Left ventricle myocardium inferior (tissue), 1 donor: ENCODE data around the gene DNAAF9. TPM values are rescaled to one million over a fixed set of nuclear protein-coding genes. Genes with fewer than 3 reads are reported as not detected.

Experiments used
- DNase-seq: peaks from one replicate; pipeline ENCODE4 v3.0.0-alpha.2; 2020
- H3K27ac ChIP-seq: fragments of 200-600 bp; replicated peaks from 2 replicates; pipeline ENCODE4 v1.8.0; 2021
- H3K27me3 ChIP-seq: fragments of 200-600 bp; 2 replicates; pipeline ENCODE4 v1.8.0; 2021; ENCODE audit warnings: low read depth
- H3K36me3 ChIP-seq: fragments of 200-600 bp; 2 replicates; pipeline ENCODE4 v1.8.0; 2021
- H3K4me1 ChIP-seq: fragments of 200-600 bp; 2 replicates; pipeline ENCODE4 v1.8.0; 2021
- H3K4me3 ChIP-seq: fragments of 200-600 bp; 2 replicates; pipeline ENCODE4 v1.8.0; 2021; ENCODE audit warnings: mild to moderate bottlenecking, moderate library complexity
- H3K9me3 ChIP-seq: fragments of 200-600 bp; replicated peaks from 2 replicates; pipeline ENCODE4 v1.8.0; 2021
- CTCF ChIP-seq: fragments of 200-600 bp; IDR thresholded peaks from 2 replicates; pipeline ENCODE4 v1.8.0; 2021; ENCODE audit warnings: antibody characterized with exemption, mild to moderate bottlenecking, borderline replicate concordance
- intact Hi-C: fragments of 100-400 bp; cut with micrococcal nuclease; formaldehyde crosslinking; loops from one replicate; pipeline ENCODE4 v1.11.0; 2022
- total RNA-seq: library from RNA; stranded (reverse); fragmentation: NEBNext Ultra II Directional; extraction: Animal tissue kit (Norgen Biotek cat#: 25700); gene quantifications from one replicate; pipeline ENCODE4 v1.2.1, GENCODE V29; 2021
- donor health status: DM: no; HTN: yes; CAD: no; lungs with severe emphysema.

DNAAF9 gene
- total RNA-seq, 1 donor from 2014 or later = 26.2 TPM

- no peak for TF ChIP-seq CTCF
- no peaks in the 10 kb centered on the region for H3K27me3 ChIP-seq
- H3K9me3 ChIP-seq = no peaks in the 10 kb centered on the region
- H3K36me3 ChIP-seq = no peaks in the 10 kb centered on the region
- H3K4me3 ChIP-seq = no peak overlapping the region
- intact Hi-C loops = no loop called here
- DNase-seq = no peak
- no peak overlapping the region for H3K27ac ChIP-seq
- no peaks in the 10 kb centered on the region for H3K4me1 ChIP-seq
These were observed 41.9 kb upstream of the DNAAF9 start for GRCh38 chr20:3449319-3449718.

DNA sequence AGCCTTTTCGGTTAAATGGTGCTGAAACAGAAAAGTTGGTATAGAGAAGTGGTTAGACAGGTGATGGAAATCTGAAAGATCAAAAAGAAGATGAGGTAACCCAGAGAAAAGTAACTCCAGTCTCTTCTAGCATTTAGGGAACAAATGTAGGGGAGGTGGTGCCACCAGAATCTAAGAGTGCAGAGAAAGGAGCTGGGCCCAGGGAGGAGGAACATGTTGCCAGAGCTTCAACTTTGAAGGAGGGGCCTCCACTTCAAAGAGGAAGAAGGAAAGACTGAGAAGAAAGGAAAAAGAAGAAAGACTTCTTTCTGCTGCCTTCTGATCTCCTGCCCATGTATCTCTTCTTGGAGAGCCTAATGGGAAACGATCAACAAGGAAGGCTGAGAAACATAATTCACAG, 39.9 kb upstream of the DNAAF9 start:
- no peaks in the 10 kb centered on the region for H3K27me3 ChIP-seq
- H3K9me3 ChIP-seq = no peaks in the 10 kb centered on the region
- DNase-seq = no peak
- no peak for TF ChIP-seq CTCF
- no peak overlapping the region for H3K27ac ChIP-seq
- no peak overlapping the region for H3K4me3 ChIP-seq
- intact Hi-C loops = no loop called here
- no peaks in the 10 kb centered on the region for H3K4me1 ChIP-seq
- H3K36me3 ChIP-seq = no peaks in the 10 kb centered on the region

DNA sequence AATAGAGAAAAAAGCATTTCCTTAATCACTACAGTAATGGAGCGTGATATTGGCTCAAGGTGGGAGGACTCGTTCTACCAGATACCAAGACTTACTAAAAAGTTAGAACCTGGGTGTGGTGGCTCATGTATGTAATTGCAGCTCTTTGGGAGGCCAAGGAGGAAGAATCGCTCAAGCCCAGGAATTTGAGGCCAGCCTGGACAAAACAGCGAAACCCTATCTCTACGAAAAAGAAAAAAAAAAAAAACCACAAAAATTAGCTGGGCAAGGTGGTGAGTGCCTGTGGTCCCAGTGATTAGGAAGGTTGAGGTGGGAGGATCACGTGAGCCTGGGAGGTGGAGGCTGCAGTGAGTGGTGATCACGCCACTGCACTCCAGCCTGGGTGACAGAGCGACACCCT, 39.3 kb upstream of the DNAAF9 start:
- no peak for TF ChIP-seq CTCF
- H3K4me1 ChIP-seq = no peaks in the 10 kb centered on the region
- no peaks in the 10 kb centered on the region for H3K36me3 ChIP-seq
- H3K4me3 ChIP-seq = no peak overlapping the region
- no peak overlapping the region for H3K27ac ChIP-seq
- no peaks in the 10 kb centered on the region for H3K9me3 ChIP-seq
- intact Hi-C loops = no loop called here
- no peaks in the 10 kb centered on the region for H3K27me3 ChIP-seq
- no peak for DNase-seq

DNA sequence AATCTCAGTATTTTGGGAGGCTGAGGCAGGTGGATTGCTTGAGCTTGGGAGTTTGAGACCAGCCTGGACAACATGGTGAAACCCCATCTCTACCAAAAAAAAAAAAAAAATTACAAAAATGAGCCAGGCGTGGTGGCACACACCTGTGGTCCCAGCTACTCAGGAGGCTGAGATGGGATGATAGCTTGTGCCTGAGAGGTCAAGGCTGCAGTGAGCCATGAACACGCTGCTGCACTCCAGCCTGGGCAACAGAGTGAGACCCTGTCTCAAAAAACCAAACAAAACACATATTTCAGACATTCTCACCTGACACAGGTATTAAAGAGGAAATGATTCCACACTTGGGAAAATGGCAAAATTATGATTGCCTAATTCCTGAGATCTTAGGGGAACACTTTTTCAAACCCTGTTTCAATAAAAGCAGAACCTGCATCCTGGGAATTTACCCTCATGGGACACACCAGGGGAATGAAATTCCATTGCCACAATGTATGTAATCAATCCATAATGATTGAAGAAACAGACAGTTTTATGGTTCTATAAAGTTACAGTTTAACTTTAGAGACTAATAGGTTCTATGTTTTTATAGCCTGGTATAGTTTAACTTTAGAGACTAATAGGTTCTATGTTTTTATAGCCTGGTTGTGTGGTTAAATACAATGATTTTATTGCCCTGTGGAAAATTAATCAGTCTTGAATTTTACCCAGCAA, 29.6 kb upstream of the DNAAF9 start:
- Histone ChIP-seq H3K27me3 (no peaks in the 10 kb centered on the region), H3K27ac (no peak overlapping the region), H3K36me3 (no peaks in the 10 kb centered on the region), H3K9me3 (no peaks in the 10 kb centered on the region), H3K4me1 (no peaks in the 10 kb centered on the region), H3K4me3 (no peak overlapping the region)
- intact Hi-C loops = no loop called here
- TF ChIP-seq CTCF = no peak
- no peak for DNase-seq

GRCh38 chr20:3434232-3434631, 26.8 kb upstream of the DNAAF9 start:
- Histone ChIP-seq H3K4me3 (no peak overlapping the region), H3K27me3 (no peaks in the 10 kb centered on the region), H3K27ac (no peak overlapping the region), H3K9me3 (no peaks in the 10 kb centered on the region), H3K36me3 (no peaks in the 10 kb centered on the region), H3K4me1 (no peaks in the 10 kb centered on the region)
- intact Hi-C loops = no loop called here
- no peak for DNase-seq
- TF ChIP-seq CTCF = no peak
